CD14-positive monocyte (primary cell): ENCODE data around the gene GJA5. TPM values are rescaled to one million over a fixed set of nuclear protein-coding genes. Genes with fewer than 3 reads are reported as not detected.

Source experiments
- DNase-seq, 3 donors: peaks; one replicate each; pipeline ENCODE4 v3.0.0-alpha.2; 2011 to 2022
- H2AFZ ChIP-seq: 2 replicates; pipeline ENCODE4 v1.6.0; 2012; ENCODE audit warnings: mild to moderate bottlenecking, low read depth, low read length, inconsistent platforms; ENCODE audit not compliant: insufficient read depth, poor library complexity, severe bottlenecking
- H3K27ac ChIP-seq, 2 donors: 1 replicate in 1 of 2; 2 replicates in 1 of 2; pipeline ENCODE4 v1.5.1; 2012 to 2013; ENCODE audit warnings: low read length in 2 of 2, control low read depth in 1 of 2, inconsistent platforms in 1 of 2, low read depth in 1 of 2, mild to moderate bottlenecking in 1 of 2
- H3K27me3 ChIP-seq, 2 donors: one replicate each; pipeline versions ENCODE4 v1.6.0 to v1.6.1; 2011 to 2013; ENCODE audit warnings: low read length in 2 of 2; ENCODE audit not compliant: control insufficient read depth in 2 of 2, insufficient read depth in 2 of 2
- H3K36me3 ChIP-seq, 2 donors: replicated peaks in 1 of 2; 1 replicate in 1 of 2; 2 replicates in 1 of 2; pipeline versions ENCODE4 v1.5.1 to v1.6.1; 2012 to 2013; ENCODE audit warnings: low read length in 2 of 2, control low read depth in 1 of 2, inconsistent platforms in 1 of 2, mild to moderate bottlenecking in 1 of 2; ENCODE audit not compliant: insufficient read depth in 2 of 2, control insufficient read depth in 1 of 2
- H3K4me1 ChIP-seq, 2 donors: 1 replicate in 1 of 2; 2 replicates in 1 of 2; pipeline versions ENCODE4 v1.5.1 to v1.6.1; 2012 to 2013; ENCODE audit warnings: low read length in 2 of 2, control low read depth in 1 of 2, inconsistent platforms in 1 of 2, mild to moderate bottlenecking in 1 of 2, moderate library complexity in 1 of 2; ENCODE audit not compliant: insufficient read depth in 2 of 2, control insufficient read depth in 1 of 2
- H3K4me2 ChIP-seq: replicated peaks from 2 replicates; pipeline ENCODE3; 2012; ENCODE audit warnings: low read length, moderate library complexity, mild to moderate bottlenecking; ENCODE audit not compliant: poor library complexity, severe bottlenecking; ENCODE audit errors: extremely low read depth
- H3K4me3 ChIP-seq, 3 experiments: fragments of 200-600 bp in 1 of 3; sonication (generic) in 1 of 3; replicated peaks in 1 of 3; 1 replicate in 2 of 3; 2 replicates in 1 of 3; pipeline ENCODE4 v1.5.1; 2011 to 2013; ENCODE audit warnings: low read length in 3 of 3, mild to moderate bottlenecking in 3 of 3, control low read depth in 2 of 3, low read depth in 2 of 3, inconsistent platforms in 1 of 3, moderate library complexity in 1 of 3
- H3K79me2 ChIP-seq: 2 replicates; pipeline ENCODE4 v1.6.0; 2012; ENCODE audit warnings: mild to moderate bottlenecking, control low read depth, inconsistent platforms, low read length, moderate library complexity; ENCODE audit not compliant: insufficient read depth
- H3K9ac ChIP-seq: 2 replicates; pipeline ENCODE4 v1.6.0; 2017; ENCODE audit warnings: low read length, mild to moderate bottlenecking; ENCODE audit not compliant: insufficient read depth, poor library complexity, severe bottlenecking
- H3K9me3 ChIP-seq, 2 donors: replicated peaks in 1 of 2; 1 replicate in 1 of 2; 2 replicates in 1 of 2; pipeline versions ENCODE4 v1.5.1 to v1.6.1; 2012 to 2013; ENCODE audit warnings: low read length in 2 of 2, control low read depth in 1 of 2; ENCODE audit not compliant: control insufficient read depth in 1 of 2, insufficient read depth in 1 of 2
- H4K20me1 ChIP-seq: 2 replicates; pipeline ENCODE4 v1.6.0; 2012; ENCODE audit warnings: mild to moderate bottlenecking, low read length, control low read depth, moderate library complexity; ENCODE audit not compliant: insufficient read depth
- H3K27ac Mint-ChIP-seq, 7 donors: one replicate each; pipeline ENCODE4 v1.8.0; 2020; ENCODE audit warnings: mild to moderate bottlenecking in 7 of 7, mixed read lengths in 7 of 7, moderate library complexity in 6 of 7, inconsistent platforms in 2 of 7
- H3K27me3 Mint-ChIP-seq, 3 donors: one replicate each; pipeline ENCODE4 v1.8.0; 2021 to 2022; ENCODE audit warnings: low read depth in 3 of 3, mild to moderate bottlenecking in 3 of 3, mixed read lengths in 3 of 3, moderate library complexity in 3 of 3, inconsistent platforms in 1 of 3
- H3K36me3 Mint-ChIP-seq, 2 donors: one replicate each; pipeline ENCODE4 v1.8.0; 2020; ENCODE audit warnings: mixed read lengths in 2 of 2, inconsistent platforms in 1 of 2, mild to moderate bottlenecking in 1 of 2
- H3K4me1 Mint-ChIP-seq: one replicate; pipeline ENCODE4 v1.8.0; 2020; ENCODE audit warnings: mild to moderate bottlenecking, mixed read lengths
- H3K4me3 Mint-ChIP-seq, 2 donors: one replicate each; pipeline ENCODE4 v1.8.0; 2020; ENCODE audit warnings: mild to moderate bottlenecking in 2 of 2, mixed read lengths in 2 of 2, moderate library complexity in 1 of 2
- H3K9me3 Mint-ChIP-seq, 7 donors: one replicate each; pipeline ENCODE4 v1.8.0; 2020 to 2022; ENCODE audit warnings: mixed read lengths in 7 of 7, mild to moderate bottlenecking in 6 of 7, moderate library complexity in 6 of 7, inconsistent platforms in 2 of 7
- CTCF ChIP-seq: fragments of 200-600 bp; IDR thresholded peaks from one replicate; pipeline ENCODE4 v1.8.0; 2022; ENCODE audit warnings: antibody characterized with exemption, mild to moderate bottlenecking
- WGBS: methylation state at CpG from one replicate; pipeline ENCODE4 v1.1.5; 2013; ENCODE audit warnings: missing lambda C conversion rate; ENCODE audit not compliant: insufficient coverage; 5-methylcytosine and 5-hydroxymethylcytosine counted together
- intact Hi-C, 2 donors: fragments of 100-400 bp; cut with micrococcal nuclease; formaldehyde crosslinking; loops; one replicate each; pipeline versions ENCODE4 v1.15.0 to v1.15.1; 2023
- polyA plus RNA-seq, 3 donors: library from polyadenylated mRNA; depleted of rRNA in 1 of 3; unstranded in 2 of 3; stranded (reverse) in 1 of 3; fragments of 300-500 nt in 2 of 3; fragments of >200 nt in 1 of 3; fragmentation: Illumina TruSeq in 2 of 3; gene quantifications; 1 replicate in 2 of 3; 2 replicates in 1 of 3; pipeline ENCODE4 v1.2.3, GENCODE V29; 2012 to 2021

GJA5 gene
- polyA plus RNA-seq, 3 donors, result not detected

GRCh38 chr1:147791876-147792275 lies 31.5 kb upstream of the GJA5 start:
- Mint-ChIP-seq H3K36me3 (no peaks in the 10 kb centered on the region), H3K4me3 (no peak overlapping the region), H3K9me3 (peaks cover 0 to 3% (median 0%) of the 10 kb centered on the region in 7 donors), H3K27ac (no peak overlapping the region), H3K27me3 (peaks cover 5 to 11% (median 11%) of the 10 kb centered on the region in 3 donors), H3K4me1 (no peaks in the 10 kb centered on the region)
- H3K9ac ChIP-seq, result no peak overlapping the region
- no peaks in the 10 kb centered on the region for H3K36me3 ChIP-seq
- no peaks in the 10 kb centered on the region for H3K9me3 ChIP-seq
- H2AFZ ChIP-seq, result no peak overlapping the region
- no peak overlapping the region for H3K27ac ChIP-seq
- H3K4me3 ChIP-seq, result no peak overlapping the region
- no peaks in the 10 kb centered on the region for H4K20me1 ChIP-seq
- TF ChIP-seq CTCF, result no peak
- intact Hi-C loops, result no loop called here
- H3K4me2 ChIP-seq, result no peak overlapping the region
- no CpG with 5 or more reads among the region's 1 CpG for WGBS
- H3K4me1 ChIP-seq, result no peaks in the 10 kb centered on the region
- no peak for DNase-seq
- H3K27me3 ChIP-seq, result peaks cover 0 to 4% of the 10 kb centered on the region in 2 donors
- H3K79me2 ChIP-seq, result no peaks in the 10 kb centered on the region

- H3K79me2 ChIP-seq, result no peaks in the 10 kb centered on the region
- Mint-ChIP-seq H3K9me3 (peaks cover 0 to 2% (median 0%) of the 10 kb centered on the region in 7 donors), H3K36me3 (no peaks in the 10 kb centered on the region), H3K4me3 (no peak overlapping the region), H3K27me3 (peaks cover 1 to 10% (median 7%) of the 10 kb centered on the region in 3 donors), H3K27ac (no peak overlapping the region), H3K4me1 (no peaks in the 10 kb centered on the region)
- no peak for TF ChIP-seq CTCF
- intact Hi-C loops, result no loop called here
- H3K9me3 ChIP-seq, result no peaks in the 10 kb centered on the region
- H2AFZ ChIP-seq, result no peak overlapping the region
- DNase-seq, result no peak
- no peaks in the 10 kb centered on the region for H3K4me1 ChIP-seq
- H3K27me3 ChIP-seq, result no peaks in the 10 kb centered on the region
- H4K20me1 ChIP-seq, result no peaks in the 10 kb centered on the region
- WGBS, result 20% methylated on average over 1 of the region's 2 CpGs
- no peak overlapping the region for H3K27ac ChIP-seq
- H3K4me3 ChIP-seq, result no peak overlapping the region
- H3K9ac ChIP-seq, result no peak overlapping the region
- no peaks in the 10 kb centered on the region for H3K36me3 ChIP-seq
- H3K4me2 ChIP-seq, result no peak overlapping the region
Measured at GRCh38 chr1:147787765-147788164, 27.4 kb upstream of the GJA5 start.
